ENCODE data around the gene PPP1R9A.

GRCh38 chr7:95172420-95172819 lies 265.0 kb downstream of the PPP1R9A start:
- TF ChIP-seq, protein P1, sequence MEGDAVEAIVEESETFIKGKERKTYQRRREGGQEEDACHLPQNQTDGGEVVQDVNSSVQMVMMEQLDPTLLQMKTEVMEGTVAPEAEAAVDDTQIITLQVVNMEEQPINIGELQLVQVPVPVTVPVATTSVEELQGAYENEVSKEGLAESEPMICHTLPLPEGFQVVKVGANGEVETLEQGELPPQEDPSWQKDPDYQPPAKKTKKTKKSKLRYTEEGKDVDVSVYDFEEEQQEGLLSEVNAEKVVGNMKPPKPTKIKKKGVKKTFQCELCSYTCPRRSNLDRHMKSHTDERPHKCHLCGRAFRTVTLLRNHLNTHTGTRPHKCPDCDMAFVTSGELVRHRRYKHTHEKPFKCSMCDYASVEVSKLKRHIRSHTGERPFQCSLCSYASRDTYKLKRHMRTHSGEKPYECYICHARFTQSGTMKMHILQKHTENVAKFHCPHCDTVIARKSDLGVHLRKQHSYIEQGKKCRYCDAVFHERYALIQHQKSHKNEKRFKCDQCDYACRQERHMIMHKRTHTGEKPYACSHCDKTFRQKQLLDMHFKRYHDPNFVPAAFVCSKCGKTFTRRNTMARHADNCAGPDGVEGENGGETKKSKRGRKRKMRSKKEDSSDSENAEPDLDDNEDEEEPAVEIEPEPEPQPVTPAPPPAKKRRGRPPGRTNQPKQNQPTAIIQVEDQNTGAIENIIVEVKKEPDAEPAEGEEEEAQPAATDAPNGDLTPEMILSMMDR (IDR thresholded peaks at IDR 0.05): no peak
- no peak for TF ChIP-seq POLR2A (IDR thresholded peaks at IDR 0.05)
- no peak for TF ChIP-seq POLR2AphosphoS5 (IDR thresholded peaks at IDR 0.05; ENCODE audit: insufficient read depth in 1 of 2, low read depth in 1 of 2)
